Stimulated activated CD4-positive, alpha-beta T cell treated with anti-CD3 and anti-CD28 coated beads, Interleukin-1b, Interleukin-23, amount 100 ng/mL, for 1 hour (primary cell): ENCODE measurements around the gene BLOC1S4.
"Not testable (repeated sequence)": the region's sequence is repeated elsewhere in the genome, so short reads cannot be mapped to it uniquely, and the experiment has no call there.

ENCODE experiments used
- DNase-seq, 2 donors: peaks; one replicate each; pipeline ENCODE4 v3.0.0-alpha.2; 2020; ENCODE audit warnings: low read depth in 2 of 2

Gene BLOC1S4, protein sequence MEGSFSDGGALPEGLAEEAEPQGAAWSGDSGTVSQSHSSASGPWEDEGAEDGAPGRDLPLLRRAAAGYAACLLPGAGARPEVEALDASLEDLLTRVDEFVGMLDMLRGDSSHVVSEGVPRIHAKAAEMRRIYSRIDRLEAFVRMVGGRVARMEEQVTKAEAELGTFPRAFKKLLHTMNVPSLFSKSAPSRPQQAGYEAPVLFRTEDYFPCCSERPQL

DNA sequence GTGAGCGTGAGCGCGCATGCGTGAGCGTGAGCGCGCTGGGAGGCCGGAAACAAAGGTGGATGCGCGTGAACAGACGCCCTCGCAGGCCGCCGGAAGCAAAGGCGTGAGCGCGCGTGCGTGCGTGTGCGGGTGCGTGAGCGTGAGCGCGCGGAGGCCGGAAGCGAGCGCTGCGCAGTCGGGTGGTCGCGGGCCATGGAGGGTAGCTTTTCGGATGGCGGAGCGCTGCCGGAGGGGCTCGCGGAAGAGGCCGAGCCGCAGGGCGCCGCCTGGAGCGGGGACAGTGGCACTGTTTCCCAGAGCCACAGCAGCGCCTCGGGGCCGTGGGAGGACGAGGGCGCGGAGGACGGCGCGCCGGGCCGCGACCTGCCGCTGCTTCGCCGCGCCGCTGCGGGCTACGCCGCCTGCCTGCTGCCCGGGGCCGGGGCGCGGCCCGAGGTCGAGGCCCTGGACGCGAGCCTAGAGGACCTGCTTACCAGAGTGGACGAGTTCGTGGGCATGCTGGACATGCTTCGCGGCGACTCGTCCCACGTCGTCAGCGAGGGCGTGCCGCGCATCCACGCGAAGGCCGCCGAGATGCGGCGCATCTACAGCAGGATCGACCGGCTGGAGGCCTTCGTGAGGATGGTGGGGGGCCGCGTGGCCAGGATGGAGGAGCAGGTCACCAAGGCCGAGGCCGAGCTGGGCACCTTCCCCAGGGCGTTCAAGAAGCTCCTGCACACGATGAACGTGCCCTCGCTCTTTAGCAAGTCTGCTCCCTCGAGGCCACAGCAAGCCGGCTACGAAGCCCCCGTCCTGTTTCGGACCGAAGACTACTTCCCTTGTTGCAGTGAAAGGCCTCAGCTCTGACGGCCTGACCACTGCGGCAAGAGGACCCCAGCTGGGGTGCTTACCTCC lies at the start of gene BLOC1S4:
Gene BLOC1S4, plus strand, starts transcription at position 157 of the 894 bp plus-strand sequence. Its CDS starts 36 bp downstream, at position 193.
- peak; percentile 63 to 74 for DNase-seq

DNA sequence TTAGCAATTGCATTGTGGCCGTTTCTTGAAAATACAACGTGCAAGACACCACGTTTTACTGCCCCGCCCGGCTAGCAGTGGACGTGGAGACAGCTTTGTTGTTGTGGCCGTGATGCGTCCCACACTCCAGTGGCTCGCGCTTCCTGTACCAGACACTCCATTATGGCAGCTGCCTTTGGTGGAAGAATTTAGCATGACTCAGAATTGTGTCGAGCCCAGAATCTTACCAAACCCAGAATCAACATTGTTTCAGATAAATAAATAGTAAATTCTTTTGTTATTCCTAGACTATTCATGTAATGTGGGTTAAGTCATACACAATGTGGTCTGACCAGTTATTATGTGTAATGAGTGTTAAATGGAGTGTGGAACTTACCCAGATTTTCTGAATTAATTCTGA lies 47.6 kb upstream of the BLOC1S4 start:
- no peak for DNase-seq

DNA sequence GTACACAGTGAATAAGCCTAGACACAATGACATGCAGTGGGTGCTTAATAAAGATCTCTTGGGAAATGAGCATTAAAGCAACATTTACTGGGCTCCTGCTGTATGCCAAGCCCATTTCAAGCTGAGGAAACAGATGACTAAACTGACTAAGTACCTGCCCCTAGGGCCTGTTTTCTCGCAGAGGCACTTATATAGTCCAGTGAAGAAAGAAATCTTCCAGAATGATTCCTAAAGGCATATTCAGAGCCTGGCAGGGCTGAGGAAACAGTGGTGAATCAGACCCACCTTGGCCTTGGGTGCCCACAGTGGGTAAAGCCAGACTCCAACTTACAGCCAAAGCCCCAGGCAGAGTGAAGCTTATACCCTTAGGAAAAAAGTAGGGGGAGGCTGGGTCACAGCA lies 44.3 kb upstream of the BLOC1S4 start:
- DNase-seq = no peak

DNA sequence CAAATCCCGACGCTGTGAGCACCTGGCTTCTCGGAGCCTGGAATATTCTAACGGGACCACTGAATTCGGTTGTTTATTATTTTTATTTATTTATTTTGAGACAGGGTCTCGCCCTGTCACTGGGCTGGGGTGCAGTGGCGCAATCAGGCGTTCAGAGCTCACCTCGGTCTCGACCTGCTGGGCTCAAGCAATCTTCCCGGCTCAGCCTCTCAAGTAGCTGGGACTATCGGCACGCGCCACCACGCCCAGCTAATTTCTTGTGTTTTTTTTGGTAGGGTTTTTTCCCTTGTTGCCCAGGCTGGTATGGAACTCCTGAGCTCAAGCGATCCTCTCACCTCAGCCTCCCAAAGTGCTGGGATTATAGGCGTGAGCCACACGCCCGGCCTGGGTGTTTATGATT lies 43.8 kb upstream of the BLOC1S4 start:
- DNase-seq = no peak

DNA sequence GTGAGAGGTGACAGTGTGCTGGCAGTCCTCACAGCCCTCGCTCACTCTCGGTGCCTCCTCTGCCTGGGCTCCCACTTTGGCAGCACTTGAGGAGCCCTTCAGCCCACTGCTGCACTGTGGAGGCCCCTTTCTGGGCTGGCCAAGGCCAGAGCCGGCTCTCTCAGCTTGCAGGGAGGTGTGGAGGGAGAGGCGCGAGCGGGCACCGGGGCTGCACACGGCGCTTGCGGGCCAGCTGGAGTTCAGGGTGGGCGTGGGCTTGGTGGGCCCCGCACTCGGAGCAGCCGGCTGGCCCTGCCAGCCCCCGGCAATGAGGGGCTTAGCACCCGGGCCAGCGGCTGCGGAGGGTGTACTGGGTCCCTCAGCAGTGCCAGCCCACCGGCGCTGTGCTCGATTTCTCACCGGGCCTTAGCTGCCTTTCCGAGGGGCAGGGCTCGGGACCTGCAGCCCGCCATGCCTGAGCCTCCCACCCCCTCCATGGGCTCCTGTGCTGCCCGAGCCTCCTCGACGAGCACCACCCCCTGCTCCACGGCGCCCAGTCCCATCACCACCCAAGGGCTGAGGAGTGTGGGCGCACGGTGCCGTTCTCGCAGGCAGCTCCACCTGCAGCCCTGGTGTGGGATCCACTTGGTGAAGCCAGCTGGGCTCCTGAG lies 43.3 kb upstream of the BLOC1S4 start:
- not testable (repeated sequence) for DNase-seq

DNA sequence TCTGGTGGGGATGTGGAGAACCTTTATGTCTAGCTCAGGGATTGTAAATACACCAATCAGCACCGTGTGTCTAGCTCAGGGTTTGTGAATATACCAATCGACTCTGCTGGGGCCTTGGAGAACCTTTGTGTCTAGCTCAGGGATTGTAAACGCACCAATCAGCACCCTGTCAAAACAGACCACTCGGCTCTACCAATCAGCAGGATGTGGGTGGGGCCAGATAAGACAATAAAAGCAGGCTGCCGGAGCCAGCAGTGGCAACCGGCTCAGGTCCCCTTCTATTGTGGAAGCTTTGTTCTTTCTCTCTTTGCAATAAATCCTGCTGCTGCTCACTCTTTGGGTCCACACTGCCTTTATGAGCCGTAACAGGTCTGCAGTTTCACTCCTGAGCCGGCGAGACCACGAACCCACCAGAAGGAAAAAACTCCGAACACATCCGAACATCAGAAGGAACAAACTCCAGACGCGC lies 42.7 kb upstream of the BLOC1S4 start:
- not testable (repeated sequence) for DNase-seq

DNA sequence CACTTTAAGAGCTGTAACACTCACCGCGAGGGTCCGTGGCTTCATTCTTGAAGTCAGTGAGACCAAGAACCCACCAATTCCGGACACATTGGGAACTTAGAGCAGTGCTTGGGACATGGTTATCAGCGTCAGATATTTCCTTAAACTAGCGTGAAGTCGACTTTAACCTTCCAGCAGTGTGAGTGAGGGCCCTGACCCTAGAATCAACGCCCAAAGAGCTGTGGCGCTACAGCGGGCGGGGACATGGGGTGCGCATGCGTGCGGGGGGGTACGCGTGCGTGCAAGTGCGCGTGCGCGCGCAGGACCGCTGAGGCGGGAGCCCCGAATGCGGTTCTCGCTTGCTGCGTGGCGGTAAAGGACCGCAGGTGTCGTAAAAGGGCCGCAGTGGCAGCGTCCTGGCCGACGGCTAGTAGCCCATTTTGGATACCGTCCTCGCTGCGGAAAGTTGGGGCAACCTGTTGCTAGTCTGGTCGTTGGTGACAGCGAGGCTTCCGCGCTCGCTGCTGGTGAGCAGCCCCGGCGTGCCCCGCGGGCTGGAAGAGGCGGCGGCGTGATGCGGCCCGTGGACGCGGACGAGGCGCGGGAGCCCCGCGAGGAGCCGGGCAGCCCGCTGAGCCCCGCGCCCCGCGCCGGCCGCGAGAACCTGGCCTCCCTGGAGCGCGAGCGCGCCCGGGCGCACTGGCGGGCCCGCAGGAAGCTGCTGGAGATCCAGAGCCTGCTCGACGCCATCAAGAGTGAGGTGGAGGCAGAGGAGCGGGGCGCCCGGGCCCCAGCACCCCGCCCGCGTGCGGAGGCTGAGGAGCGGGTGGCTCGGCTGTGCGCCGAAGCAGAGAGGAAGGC lies 42.1 kb upstream of the BLOC1S4 start:
- peak; percentile 76 to 92 for DNase-seq

DNA sequence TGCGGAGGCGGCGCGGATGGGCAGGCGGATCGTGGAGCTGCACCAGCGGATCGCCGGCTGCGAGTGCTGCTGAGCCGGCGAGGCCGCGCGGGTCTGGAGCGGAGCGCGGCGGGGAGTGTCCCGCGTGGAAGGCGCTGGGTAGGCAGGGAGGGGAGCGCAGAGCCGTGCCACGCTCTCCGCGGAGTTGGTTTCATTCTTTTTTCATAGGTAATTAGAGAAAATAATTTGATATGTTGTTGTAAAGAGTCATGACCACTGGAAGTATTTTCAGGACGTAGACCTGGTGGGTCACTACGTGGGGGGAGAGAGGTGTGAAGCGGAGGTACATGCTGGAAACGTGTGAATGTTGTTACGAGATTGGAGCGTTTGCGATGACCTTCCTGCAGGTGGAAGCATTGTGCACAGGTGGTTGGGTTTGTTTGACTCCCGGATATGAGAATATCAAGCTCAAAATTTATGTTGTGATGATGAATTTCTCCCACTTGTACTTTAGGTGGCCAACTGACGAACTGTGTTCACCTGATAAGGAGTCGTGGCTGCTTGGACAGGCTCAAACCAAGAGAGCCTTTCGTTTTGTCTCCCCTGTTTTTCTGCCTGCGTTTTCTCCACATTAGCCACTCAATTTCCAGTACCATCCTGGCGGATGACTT lies 41.3 kb upstream of the BLOC1S4 start:
- DNase-seq = no peak

DNA sequence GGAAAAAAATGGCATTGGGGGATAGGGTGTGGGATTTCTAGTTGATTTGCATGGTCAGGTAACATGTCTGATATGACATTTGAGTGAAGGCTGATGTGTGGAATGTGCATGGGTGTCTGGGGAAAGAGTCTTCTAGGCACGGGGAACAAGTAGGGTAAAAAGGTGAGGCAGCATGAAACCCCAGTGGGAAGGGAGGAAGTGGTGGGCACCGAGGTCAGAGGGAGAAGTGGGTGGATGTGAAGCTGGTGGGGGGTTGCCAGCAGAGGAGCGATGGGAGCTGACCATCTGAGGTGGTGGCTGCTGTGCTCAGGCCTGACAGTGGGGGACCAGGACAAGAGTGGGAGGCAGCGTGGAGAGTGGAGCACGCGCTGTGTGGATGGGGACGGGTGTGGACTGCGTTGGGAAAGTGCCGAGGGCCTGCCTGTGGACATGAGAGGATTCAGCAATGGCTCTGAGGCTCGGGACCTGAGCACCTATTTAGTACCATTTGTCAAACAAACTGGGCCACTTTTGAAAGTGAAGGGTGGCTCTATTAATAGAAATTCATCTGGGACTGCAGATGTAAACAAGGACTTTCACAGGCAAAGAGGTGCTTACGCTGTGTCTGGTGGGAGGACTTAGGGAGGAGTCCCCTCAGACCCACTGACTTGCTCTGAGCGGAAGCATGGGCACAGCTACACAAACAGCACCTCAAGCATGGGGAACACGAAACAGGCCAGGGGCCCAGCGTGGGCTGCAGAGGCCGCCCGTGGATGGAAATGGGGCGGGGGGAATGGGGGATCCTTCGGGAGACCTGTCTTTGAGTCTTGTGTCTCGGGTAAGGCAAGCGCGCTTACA lies 39.0 kb upstream of the BLOC1S4 start:
- no peak for DNase-seq

DNA sequence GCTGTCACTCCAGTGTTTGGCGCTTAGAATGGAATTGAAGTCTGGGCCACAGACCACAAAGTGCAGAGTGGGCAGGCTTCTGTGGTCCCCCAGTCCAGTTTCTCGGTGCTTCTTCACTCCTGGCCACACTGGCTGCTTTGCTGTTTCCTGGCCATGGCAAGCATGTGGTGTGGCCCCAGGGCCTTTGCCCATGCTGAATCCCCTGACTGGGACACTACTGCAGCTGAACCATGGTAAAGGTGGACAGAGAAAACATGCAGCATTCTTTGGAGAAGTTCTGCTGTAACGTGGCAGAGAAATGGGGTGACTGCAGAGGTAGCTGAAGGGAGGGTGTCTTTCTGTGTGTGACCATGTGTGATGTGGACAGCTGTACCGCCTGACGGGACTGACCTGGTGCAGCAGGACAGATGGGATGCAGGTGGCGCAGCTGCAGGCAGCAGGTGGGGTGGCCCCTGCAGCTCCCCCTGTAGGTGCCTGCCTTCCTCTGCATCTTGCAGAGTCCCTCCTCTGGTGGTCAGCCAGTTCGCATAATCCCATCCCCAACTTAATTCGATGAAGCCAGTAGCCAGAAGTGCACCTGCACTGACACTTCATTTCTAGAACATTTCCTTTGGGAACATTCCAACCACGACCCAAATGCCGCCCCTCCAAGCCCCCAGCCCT lies 35.5 kb upstream of the BLOC1S4 start:
- DNase-seq = no peak

DNA sequence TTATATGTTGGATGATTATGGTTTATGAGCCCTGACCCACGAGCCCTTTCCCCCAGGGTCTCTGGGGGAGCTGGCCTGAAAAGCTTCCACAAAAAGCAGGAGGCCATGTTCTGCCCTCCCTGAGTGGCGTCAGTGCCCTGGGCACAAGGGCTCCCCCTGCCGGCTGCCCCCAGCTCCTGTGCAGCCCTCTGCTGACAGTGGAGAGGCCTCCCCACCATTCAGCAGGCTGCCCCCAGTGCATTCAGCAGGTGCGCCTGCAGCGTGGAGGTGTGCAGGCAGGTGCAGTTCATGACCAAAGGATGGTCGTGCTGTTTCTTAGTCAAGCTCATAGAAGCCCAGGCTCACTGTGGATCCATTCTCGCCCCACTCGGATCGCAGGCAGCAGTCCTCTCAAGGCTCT lies 34.8 kb upstream of the BLOC1S4 start:
- no peak for DNase-seq

DNA sequence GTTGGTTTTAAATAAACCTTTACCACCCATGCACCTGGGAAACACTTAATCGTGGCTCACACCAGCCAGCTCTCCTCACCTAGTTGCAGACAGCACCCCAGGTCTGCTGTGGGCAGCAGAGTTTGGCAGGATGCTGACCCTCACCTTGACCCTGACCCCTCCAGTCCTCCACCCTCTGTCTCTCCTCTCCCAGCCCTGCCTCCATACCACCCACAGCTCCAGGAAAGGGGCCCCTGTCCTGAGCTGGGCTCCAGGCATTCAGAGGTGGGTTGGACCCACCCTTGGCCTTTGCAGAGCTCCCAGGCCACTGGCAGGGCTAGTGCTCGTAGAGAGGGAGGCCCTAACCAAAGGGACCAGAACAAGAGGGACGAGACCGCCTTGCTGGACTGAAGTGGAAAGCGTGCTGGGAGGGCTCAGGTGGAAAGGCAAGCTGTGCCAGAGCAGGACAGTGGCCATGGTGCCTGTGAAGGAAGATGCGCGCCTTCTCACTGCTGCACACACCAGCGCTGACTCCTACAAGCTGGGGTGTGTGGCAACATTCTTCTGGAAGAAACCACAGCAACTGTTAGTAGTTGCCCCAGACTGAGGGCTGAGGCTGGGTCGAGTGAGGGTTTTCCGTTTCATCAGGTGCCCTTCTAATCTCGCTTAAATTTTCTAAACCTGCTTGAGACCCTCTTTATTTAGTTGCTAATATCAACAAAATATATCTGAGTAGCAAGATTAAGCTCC lies 32.9 kb upstream of the BLOC1S4 start:
- DNase-seq = no peak

DNA sequence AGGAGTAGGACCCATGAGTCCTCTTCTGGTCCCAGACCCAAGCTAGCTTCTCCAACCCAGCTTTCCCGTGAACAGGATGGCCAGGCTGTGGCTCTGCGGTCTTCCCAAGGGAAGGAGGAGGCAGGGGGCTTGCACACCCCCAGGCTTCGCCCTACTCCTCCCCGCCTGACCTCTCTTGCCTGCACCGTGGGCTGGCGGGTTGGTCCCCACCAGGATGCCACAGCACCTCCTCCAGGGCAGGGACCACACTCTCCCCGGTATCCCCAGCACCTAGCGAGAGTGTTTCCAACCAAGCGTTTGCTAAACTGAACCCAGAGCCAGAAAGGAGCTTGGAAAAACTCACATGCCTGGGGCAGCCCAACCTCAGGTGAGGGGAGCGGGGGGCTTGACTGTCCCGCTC lies 31.3 kb upstream of the BLOC1S4 start:
- no peak for DNase-seq

DNA sequence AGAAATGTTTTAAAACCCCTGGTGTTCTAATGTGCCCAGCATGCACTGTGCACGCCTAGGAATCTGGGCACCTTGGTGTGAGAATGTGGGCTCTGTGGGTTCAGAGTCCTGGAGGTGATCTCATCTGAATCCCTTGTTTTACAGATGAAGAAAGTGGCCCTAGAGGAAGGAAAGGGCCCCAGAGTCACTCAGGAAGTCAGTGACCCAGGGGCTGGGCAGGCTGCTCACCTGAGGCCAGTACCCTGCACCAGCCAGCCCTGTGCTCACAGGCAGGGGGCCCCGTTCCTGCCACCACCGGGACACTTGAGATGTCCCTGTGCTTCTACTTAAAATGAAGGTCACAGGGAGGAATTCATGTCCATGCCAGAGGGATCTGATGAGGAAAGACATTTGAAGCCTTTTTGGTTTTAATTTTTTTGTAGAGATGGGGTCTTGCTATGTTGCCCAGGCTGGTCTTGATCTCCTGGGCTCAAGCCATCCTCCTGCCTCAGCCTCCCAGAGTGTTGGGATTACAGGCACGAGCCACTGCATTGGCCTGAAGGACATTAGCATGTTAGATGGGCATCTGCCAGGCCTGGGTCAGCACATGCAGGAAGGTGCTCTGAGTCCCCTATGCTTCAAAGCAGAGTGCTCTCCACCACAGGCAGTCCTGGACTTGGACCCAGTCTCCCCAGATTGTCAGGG lies 29.7 kb upstream of the BLOC1S4 start:
- no peak for DNase-seq

DNA sequence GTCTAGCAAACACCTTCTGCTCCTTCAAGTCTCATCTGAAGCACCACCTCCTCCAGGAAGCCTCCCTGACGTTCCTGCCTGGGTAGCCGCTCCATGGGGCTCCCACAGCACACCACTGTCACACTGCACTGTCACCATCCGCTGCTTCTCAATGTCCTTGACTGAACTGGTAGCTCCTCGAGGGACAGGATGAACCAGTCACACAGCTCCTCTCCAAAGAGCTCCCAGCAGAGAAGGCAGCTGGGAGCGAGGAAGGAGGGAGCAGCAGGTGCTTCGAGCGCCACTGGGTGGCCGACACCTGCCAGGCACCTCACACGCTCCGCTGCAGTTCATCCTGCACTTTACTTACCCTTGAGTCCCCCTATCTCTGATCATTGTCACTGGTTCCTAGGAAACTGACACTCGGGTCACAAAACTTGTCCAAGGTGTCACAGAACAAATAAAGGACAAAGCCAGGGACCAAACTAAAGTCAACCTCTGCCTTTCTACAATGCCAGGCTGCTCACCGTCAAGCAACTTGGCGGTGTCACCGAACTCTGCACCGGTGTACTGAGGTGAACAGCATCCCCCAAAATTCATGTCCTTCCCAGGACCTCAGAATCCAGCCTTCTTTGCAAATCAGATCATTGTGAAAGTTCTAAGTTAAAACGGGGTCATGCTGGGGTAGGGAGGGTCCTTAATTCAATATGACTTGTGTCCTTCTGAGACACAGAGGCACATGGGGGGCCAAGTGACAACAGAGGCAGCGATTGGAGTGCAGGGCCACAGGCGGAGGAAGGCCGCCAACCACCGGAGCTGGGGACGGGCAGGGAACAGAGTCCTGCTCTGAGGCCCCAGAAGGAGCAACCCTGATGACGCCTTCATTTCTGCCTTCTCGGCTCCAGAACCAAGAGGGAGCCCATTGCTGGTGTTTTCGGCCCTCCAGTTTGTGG lies 27.8 kb upstream of the BLOC1S4 start:
- DNase-seq = no peak

DNA sequence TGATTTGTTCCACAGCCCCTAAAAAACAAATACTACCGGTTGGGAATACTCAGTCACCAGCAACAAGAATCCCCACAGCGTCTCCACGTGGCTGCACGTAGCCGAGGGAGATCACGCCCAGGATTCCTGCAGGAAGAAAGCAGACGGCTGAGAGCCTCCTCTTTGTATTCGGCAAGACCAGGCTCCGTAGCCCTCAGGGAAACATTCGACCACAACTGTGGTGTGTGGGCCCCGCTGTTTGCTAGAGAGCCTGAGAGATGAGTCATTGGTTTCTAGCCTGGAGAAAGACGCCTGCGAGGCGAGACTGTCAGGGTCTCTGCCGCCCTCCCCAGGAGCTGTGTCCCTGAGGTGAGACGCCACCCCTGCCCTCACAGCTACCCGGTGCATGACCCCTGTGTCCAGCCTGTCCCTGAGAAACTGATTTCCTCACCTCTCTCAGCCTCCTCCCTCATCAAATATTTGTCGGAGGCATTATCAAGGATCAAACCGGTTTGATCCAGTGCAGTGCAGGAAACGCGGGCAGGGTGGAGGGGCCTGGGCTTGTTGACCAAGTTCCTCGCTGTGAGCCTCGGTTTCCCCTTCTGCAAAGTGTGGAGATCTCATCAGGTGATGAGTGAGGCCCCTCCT lies 27.0 kb upstream of the BLOC1S4 start:
- DNase-seq = no peak

DNA sequence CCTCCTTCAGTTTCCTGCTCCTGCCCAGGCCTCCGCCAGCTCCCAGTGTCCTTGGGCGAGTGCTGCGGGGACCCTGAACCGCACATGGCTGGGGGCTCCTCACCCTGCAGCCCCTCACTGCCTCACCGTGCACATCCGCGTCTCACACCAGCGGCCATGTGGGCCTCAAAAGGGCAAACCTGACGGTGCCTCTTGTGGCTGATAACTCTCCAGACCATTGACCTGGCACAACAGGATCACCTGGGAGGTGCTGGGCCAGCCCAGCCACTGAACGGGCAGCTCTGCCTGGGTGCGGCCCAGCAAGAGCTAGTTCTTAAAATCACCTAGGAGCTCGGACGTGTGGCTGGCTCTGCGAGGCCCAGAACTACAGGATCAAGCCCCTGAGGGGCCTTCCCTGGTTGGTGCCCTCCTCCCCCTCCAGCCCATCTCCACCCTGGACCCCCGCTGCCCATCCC lies 26.4 kb upstream of the BLOC1S4 start:
- DNase-seq = no peak
